ENCODE measurements around the gene AP4M1. TPM values are rescaled to one million over a fixed set of nuclear protein-coding genes. Genes with fewer than 3 reads are reported as not detected.
"Not testable (repeated sequence)": the region's sequence is repeated elsewhere in the genome, so short reads cannot be mapped to it uniquely, and the experiment has no call there.

The AP4M1 gene
- total and polyA plus RNA-seq, 10 of the 15 experiments (the other 5 are each of a cell fraction or from before 2014, with no cell fraction given), result 0.77 to 16.1 (median 13.0) TPM

DNA sequence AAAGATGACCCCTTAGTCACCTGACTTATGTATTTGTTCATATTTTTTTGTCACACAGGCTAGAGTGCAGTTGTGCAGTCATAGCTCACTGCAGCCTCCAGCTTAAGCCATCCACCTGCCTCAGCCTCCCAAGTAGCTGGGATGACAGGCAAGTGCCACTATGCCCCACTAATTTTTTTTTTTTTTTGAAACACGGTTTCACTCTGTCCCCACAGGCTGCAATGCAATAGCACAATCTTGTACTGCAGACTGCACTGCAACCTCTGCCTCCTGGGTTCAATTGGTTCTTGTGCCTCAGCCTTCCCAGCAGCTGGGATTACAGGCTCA, 27.2 kb downstream of the AP4M1 start (continued):
- TF ChIP-seq, protein P1, sequence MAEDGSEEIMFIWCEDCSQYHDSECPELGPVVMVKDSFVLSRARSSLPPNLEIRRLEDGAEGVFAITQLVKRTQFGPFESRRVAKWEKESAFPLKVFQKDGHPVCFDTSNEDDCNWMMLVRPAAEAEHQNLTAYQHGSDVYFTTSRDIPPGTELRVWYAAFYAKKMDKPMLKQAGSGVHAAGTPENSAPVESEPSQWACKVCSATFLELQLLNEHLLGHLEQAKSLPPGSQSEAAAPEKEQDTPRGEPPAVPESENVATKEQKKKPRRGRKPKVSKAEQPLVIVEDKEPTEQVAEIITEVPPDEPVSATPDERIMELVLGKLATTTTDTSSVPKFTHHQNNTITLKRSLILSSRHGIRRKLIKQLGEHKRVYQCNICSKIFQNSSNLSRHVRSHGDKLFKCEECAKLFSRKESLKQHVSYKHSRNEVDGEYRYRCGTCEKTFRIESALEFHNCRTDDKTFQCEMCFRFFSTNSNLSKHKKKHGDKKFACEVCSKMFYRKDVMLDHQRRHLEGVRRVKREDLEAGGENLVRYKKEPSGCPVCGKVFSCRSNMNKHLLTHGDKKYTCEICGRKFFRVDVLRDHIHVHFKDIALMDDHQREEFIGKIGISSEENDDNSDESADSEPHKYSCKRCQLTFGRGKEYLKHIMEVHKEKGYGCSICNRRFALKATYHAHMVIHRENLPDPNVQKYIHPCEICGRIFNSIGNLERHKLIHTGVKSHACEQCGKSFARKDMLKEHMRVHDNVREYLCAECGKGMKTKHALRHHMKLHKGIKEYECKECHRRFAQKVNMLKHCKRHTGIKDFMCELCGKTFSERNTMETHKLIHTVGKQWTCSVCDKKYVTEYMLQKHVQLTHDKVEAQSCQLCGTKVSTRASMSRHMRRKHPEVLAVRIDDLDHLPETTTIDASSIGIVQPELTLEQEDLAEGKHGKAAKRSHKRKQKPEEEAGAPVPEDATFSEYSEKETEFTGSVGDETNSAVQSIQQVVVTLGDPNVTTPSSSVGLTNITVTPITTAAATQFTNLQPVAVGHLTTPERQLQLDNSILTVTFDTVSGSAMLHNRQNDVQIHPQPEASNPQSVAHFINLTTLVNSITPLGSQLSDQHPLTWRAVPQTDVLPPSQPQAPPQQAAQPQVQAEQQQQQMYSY (CRISPR knock-in tag; IDR thresholded peaks at IDR 0.05), result no peak
- TF ChIP-seq, protein P2, sequence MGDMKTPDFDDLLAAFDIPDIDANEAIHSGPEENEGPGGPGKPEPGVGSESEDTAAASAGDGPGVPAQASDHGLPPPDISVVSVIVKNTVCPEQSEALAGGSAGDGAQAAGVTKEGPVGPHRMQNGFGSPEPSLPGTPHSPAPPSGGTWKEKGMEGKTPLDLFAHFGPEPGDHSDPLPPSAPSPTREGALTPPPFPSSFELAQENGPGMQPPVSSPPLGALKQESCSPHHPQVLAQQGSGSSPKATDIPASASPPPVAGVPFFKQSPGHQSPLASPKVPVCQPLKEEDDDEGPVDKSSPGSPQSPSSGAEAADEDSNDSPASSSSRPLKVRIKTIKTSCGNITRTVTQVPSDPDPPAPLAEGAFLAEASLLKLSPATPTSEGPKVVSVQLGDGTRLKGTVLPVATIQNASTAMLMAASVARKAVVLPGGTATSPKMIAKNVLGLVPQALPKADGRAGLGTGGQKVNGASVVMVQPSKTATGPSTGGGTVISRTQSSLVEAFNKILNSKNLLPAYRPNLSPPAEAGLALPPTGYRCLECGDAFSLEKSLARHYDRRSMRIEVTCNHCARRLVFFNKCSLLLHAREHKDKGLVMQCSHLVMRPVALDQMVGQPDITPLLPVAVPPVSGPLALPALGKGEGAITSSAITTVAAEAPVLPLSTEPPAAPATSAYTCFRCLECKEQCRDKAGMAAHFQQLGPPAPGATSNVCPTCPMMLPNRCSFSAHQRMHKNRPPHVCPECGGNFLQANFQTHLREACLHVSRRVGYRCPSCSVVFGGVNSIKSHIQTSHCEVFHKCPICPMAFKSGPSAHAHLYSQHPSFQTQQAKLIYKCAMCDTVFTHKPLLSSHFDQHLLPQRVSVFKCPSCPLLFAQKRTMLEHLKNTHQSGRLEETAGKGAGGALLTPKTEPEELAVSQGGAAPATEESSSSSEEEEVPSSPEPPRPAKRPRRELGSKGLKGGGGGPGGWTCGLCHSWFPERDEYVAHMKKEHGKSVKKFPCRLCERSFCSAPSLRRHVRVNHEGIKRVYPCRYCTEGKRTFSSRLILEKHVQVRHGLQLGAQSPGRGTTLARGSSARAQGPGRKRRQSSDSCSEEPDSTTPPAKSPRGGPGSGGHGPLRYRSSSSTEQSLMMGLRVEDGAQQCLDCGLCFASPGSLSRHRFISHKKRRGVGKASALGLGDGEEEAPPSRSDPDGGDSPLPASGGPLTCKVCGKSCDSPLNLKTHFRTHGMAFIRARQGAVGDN (IDR thresholded peaks at IDR 0.05), result no peak
- TF ChIP-seq JUND (IDR thresholded peaks at IDR 0.05; ENCODE audit: low read depth, low read length) (no peak), CBX3 (IDR thresholded peaks at IDR 0.05; ENCODE audit: borderline replicate concordance, low read depth) (no peak)
- TF ChIP-seq, protein P3, sequence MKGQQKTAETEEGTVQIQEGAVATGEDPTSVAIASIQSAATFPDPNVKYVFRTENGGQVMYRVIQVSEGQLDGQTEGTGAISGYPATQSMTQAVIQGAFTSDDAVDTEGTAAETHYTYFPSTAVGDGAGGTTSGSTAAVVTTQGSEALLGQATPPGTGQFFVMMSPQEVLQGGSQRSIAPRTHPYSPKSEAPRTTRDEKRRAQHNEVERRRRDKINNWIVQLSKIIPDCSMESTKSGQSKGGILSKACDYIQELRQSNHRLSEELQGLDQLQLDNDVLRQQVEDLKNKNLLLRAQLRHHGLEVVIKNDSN (IDR thresholded peaks at IDR 0.05; ENCODE audit: borderline replicate concordance, extremely low read length, insufficient read depth, low read depth, low read length), result no peak

DNA sequence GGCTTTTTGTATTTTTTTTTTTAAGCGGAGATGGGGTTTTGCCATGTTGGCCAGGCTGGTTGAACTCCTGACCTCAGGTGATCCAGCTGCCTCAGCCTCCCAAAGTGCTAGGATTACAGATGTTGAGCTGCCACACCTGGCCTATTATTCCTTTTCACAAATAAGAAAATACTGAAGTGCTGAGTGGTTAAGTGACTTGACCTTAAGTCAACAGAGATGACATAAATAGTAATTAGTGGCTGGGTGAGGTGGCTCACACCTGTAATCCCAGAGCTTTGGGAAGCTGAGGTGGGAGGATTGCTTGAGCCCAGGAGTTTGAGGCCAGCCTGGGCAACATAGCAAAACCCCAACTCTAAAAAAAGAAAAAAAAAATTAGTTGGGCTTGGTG, 28.8 kb downstream of the AP4M1 start:
- SMC1A ChIA-PET (ENCODE audit: uncharacterized antibody, unreplicated experiment), result interaction anchor here (0.7 to 3.1 kb wide), 12 partner anchors 10 to 239 kb away, joined by 3 to 17 read pairs (median 5); partner anchors contain the start of genes AP4M1, MCM7 and TRIM4
- POLR2A ChIA-PET, result interaction anchor here (0.7 to 2.2 kb wide), 5 partner anchors 10 to 215 kb away, joined by 3 to 8 read pairs (median 5); partner anchors contain the start of genes CNPY4, LAMTOR4 and TRIM4
- intact Hi-C loops (cut with micrococcal nuclease; ENCODE audit: unreplicated experiment), result loop anchor here (5.0 kb wide), 3 partner anchors 212 to 277 kb away; no protein-coding TSS in a partner anchor
- H3K36me3 ChIP-seq (ENCODE audit: control insufficient read depth in 2 of 2, insufficient read depth in 2 of 2, low read length in 1 of 2); H4K20me1 ChIP-seq (ENCODE audit: control insufficient read depth, insufficient read depth); H3K4me2 ChIP-seq (ENCODE audit: control insufficient read depth, insufficient read depth); H3K27me3 ChIP-seq (replicated peaks in 1 of 2; ENCODE audit: control insufficient read depth in 2 of 2, insufficient read depth in 2 of 2, low read length in 1 of 2); DNase-seq (ENCODE audit: low read depth, low spot score); H3K4me3 ChIP-seq; H3K27ac ChIP-seq (ENCODE audit: control insufficient read depth, insufficient read depth); FAIRE-seq; ATAC-seq; BruUV-seq (replicated peaks); H3K9ac ChIP-seq (ENCODE audit: control insufficient read depth, insufficient read depth, low read length); H2AFZ ChIP-seq (ENCODE audit: control insufficient read depth, low read depth, low read length); H3K9me3 ChIP-seq (replicated peaks; ENCODE audit: control insufficient read depth, insufficient read depth, low read length): not testable (repeated sequence)
- 100% methylated on average over 1 of the region's 1 CpG for WGBS (ENCODE audit: insufficient coverage, insufficient replicate concordance, low lambda C conversion rate, missing lambda C conversion rate)
- RAD21 ChIA-PET (ENCODE audit: unreplicated experiment), result interaction anchor here (0.9 to 5.1 kb wide), 12 partner anchors 17 to 217 kb away, joined by 3 to 31 read pairs (median 6); partner anchors contain the start of genes AP4M1, LAMTOR4 and ZKSCAN1
- H3K4me1 ChIP-seq (ENCODE audit: control insufficient read depth, insufficient read depth, low read length), result peaks cover 14% of the 10 kb centered on the region
- CTCF ChIA-PET, result interaction anchor here (0.6 to 7.9 kb wide), 24 partner anchors 8 to 765 kb away, joined by 3 to 107 read pairs (median 4); partner anchors contain the start of genes AZGP1, LAMTOR4, PVRIG and ZSCAN21
- H3K79me2 ChIP-seq (ENCODE audit: control insufficient read depth, insufficient read depth, low read length), result peaks cover 13% of the 10 kb centered on the region
- in situ Hi-C loops (cut with MboI), result loop anchor here (5.0 kb wide), 1 partner anchor 277 kb away; no protein-coding TSS in a partner anchor
